SHP77 treated with DMSO at 0.1 percent for 48 hours (cell line): Measurements from ENCODE around the gene ZCCHC7.
"Not testable (repeated sequence)": the region's sequence is repeated elsewhere in the genome, so short reads cannot be mapped to it uniquely, and the experiment has no call there.

Source experiments
- DNase-seq: peaks from one replicate; lab custom pipeline; 2025; lab: John Stamatoyannopoulos, UW

The ZCCHC7 gene

DNA sequence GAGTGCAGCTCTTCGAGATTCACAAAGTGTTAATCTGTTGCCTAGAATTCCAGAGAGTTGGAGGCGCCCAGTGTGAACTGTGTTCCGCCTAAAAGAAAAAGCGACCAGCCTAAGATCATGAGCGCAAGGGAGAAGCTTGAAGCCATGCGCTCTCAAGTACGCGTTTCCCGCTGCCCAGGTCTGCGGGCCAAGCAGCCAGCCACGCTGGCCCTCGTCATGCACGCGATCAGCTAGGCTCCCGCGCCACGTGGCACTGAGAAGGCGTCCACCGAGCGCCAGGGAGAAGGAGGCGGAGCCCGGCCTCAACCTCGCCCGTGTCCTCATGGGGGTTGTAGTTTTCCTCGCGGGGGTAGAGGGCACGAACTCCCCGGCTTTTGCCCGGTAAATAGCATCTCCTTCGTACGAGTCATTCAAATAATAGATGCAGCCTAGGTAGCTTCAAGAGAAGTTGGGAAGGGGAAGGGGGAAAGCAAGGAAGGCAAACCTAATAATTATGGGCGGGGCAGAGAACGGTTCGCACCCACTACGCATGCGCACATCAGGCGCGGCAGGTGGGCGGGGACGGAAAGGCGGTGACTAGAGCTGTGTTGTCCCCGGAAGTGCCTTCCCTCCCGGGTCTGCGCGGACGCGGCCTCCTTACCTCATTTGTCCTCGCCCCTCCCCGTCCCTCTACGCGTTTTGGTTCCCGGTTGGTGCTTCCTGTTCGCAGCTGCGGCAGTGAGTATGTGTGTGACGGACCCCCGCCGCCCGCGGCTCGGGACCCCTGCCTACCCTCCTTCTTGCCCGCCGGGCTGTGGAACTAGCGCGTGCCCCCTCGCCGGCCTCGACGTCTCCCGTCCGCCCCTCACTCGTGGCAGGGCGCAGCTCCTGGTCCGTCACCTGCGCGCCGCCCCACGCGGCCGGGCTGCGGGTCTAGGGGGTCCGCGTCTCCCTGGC, at the start of gene ZCCHC7:
TSS of gene ZCCHC7 (plus strand) at position 668 of the 936 bp plus-strand sequence.
- peak; percentile 57 for DNase-seq

DNA sequence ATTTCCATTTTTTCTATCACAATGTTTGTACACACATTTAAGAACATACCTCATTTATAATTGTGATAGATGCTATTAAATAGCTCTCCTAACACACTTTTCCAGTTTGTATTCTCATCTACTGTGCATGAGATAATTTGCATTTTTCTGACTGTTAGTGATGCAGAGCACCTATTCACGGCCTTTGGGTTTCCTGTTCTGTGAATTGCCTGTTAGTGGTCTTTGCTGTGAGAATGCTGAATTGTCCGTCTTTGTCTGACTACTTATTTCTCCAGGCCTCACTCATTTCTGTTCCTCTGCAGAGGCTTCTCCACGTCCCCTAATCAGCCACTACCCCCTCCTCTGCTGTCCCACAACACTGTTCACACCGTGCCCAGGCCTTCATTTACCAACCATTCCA, 45.6 kb upstream of the ZCCHC7 start:
- not testable (repeated sequence) for DNase-seq

DNA sequence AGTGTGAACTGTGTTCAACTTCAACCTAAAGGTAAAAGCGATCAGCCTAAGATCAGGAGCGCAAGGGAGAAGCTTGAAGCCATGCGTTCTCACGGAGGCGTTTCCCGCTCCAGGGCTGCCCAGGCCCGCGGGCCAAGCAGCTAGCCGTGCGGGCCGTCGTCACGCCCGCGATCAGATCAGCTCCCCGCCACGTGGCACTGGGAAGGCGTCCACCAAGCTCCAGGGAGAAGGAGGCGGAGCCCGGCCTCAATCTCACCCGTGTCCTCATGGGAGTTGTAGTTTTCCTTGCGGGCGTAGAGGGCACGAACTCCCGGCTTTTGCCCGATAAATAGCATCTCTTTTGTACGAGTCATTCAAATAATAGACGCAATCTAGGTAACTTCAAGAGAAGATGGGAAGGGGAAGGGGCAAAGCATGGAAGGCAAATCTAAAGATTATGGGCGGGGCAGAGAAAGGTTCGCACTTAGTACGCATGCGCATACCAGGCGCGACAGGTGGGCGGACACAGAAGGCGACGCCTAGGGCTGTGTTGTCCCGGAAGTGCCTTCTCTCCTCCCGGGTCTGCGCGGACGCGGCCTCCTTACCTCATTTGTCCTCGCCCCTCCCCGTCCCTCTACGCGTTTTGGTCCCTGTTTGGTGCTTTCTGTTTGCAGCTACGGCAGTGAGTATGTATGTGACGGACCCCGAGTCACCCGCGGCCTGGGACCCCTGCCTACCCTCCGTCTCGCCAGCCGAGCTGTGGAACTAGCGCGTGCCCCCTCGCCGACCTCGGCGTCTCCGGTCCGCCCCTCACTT, 40.8 kb upstream of the ZCCHC7 start:
- peak; percentile 72 for DNase-seq

DNA sequence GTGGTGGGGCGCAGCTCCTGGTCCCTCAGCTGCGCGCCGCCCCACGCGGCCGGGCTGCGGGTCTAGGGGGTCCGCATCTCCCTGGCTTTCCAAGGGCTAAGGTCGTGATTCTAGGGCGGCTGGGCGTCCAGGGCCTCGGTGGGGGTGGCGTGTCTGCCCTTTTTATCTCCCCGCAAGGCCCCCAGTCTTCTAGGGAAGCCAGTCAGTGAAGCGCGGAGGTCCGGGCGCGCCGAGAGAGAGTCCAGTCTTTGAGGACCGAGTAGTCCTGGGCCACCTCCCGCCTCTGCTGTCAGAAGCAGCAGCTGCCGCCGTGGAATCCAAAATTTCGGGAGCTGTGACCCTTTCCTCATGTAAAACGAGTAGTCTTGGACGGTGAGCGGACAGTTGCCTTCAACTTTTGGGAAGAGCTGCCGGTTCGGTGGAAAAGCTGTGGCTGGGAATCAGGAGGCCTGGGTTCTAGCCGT, 40.2 kb upstream of the ZCCHC7 start:
- not testable (repeated sequence) for DNase-seq

DNA sequence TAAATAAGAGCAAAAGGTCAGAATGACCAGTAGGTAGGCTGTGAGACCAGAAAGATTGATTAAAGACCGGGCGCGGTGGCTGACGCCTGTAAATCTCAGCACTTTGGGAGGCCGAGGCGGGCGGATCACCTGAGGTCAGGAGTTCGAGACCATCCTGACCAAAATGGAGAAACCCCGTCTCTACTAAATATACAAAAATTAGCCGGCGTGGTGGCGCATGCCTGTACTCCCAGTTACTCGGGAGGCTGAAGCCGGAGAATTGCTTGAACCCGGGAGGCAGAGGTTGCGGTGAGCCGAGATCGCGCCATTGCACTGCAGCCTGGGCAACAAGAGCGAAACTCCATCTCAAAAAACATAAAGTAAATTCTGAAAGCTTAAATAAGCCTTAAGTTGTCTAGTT, 38.9 kb upstream of the ZCCHC7 start:
- DNase-seq, result not testable (repeated sequence)

DNA sequence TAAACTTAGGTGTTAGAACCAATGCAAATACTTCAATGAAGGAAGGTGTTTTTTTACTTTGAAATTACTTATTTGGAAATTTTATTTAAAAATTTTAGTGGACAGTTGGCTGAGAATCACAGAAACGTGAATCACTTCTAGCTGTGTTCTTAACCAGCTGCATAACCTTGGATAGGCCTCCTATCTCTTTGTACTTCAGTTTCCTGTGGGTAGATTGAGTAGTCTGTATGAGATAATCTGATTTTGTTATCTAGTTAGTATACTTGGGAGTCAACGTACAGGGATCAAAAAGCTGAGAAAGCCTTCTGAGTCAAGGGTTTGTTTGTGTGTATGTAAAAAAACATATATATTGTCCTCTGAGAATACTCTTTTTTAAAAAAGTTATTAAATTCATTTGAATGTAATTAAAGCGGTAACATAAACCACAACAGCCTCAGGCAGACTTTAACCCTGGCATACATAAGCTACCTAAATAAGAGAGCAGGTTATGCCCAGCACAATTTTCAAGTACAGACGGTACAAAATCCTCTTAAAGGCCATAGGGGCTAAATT, 38.1 kb upstream of the ZCCHC7 start:
- DNase-seq, result no peak

DNA sequence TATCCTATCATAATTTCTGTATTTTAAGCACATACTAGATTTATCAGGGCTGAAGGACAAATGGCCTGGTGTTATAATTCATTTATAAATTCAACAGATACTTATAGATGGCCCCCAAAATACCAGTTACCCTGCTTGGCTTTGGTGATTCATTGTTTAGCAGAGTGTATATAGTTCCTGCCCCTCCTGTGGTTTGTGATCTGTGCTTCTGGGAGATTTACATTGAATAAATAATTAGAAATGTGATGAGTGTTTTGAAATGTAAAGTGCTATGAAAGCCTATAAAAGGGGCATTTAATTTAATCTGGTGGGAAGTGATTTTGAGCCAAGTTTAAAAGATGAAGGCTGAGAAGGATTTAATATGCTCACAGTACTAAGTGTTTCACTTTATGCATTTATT, 36.7 kb upstream of the ZCCHC7 start:
- no peak for DNase-seq

DNA sequence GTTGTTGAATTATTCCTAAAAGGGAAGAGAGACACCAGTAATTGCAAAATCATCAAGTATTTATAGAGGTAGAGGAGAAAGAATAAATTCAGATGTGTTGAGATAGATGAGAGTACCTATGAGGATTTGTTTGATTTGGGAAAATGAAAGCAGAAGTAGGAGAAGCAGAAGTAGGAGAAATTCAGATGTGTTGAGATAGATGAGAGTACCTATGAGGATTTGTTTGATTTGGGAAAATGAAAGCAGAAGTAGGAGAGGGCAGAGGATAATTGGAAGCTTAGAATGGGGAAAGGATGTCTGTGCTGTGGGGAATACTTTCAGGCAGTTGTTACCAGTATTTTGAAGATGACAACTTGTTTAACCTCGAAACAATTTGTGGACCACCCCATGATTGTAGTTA, 35.1 kb upstream of the ZCCHC7 start:
- DNase-seq, result no peak

DNA sequence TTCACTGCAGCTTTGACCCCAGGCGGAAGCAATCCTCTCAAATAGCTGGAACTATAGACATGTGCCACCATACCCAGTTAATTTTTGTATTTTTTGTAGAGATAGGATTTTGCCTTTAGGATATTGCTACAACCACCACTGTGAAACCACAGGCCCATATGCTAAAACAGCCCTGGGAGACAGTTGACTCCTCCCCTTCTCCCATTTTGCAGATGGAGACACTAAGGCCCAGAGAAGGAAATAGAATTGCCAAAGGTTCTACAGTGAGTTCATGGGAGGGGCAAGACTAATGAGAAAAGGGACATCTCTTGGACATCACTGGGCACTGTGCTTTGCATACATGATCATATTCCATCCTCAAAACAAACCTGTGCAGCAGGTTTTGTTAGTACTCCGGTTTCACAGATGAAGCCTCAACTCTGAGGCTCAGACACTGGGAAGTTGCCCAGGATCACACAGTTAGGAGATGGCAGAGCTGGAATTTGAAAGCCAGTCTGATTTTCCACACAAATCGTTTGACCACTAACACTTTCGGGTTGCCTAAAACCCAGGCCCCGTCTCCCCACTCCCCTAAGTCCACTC, 27.6 kb upstream of the ZCCHC7 start:
- not testable (repeated sequence) for DNase-seq

DNA sequence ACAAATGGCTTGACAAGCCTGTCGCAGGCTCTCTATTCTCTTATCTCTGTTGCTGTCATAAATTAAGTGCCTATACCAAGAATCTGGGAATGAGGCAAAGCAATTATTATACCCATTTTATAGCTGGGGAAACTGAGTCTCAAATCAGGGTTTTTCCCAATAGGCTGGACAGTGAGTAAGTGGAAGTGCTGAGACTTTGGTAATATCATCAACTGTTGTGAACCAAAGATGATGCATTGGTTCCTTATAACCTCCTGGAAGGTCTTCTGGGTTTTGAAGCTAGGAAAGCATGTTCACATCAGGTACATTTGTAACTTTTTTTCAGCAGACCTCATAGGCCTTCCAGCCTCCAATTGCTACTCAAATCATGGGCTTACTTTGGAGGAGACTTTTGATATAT, 25.6 kb upstream of the ZCCHC7 start:
- no peak for DNase-seq

DNA sequence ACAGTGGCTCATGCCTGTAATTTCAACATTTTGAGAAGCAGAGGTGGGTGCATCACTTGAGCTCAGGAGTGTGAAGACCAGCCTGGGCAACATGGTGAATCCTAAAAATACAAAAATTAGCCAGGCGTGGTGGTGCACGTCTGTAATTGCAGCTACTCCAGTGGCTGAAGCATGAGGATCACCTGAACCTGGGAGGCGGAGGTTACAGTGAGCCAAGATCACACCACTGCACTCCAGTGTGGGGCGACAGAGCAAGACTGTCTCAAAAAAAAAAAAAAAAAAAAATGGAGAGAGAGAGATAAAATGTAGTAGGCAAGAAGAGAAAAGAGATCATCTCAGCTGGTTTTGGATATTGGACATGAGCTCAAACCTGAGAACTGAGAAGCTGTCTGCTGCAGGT, 23.7 kb upstream of the ZCCHC7 start:
- DNase-seq, result no peak

DNA sequence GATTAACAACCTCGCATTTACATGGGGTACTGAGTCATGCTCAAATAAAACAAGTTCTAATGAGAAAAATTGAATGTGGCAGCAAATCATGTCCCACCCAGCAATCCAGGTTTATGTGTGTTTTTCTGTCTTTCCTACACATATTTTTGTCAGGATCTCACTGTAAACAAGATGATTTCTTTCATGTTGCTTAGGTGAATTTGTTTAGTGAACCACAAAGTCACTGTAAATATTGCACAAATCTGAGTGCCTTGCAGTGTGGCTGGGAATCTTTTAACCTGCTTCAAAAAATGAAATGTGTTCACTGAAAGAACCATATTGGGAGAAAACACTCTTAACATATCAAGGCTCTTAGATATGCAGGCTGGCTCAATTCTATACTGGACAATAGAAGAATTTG, 23.1 kb upstream of the ZCCHC7 start:
- DNase-seq, result no peak

DNA sequence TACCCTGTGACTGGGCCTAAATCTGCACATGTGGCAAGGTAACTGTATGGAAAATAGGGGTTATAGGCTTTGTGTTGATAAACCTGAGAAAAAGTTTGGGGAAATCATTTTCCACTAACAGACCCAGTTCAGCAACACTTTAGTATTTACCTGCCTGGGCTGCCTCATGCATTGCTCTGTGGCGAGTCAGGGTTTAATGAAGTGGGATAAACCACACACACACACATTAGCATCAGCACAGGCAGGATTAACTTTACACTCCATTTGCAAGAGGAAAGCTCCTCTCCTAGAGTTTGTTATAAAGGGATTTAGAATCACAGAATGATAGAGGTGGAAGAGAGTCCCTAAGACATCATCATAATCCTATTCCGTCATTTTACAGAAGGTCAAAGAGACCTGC, 20.0 kb upstream of the ZCCHC7 start:
- DNase-seq, result no peak

DNA sequence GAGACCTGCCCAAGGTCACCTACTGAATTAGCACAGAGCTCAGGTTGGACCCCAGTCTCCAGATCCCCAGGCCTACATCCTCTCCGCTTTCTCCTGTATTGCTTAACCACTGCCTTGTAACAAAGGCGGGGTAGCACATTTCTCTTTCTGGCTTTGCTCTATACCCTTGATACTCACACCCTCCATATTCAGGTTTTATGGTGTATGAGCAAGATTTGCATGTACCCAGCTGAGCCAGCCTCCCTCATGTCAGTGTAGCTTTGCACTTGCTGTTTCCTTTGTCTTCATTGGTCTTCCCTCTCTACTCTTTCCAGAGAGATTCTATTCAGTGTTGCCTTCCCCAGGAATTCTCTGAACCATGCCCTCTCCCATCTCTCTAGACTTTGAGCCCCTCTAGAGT, 19.6 kb upstream of the ZCCHC7 start:
- DNase-seq, result no peak

DNA sequence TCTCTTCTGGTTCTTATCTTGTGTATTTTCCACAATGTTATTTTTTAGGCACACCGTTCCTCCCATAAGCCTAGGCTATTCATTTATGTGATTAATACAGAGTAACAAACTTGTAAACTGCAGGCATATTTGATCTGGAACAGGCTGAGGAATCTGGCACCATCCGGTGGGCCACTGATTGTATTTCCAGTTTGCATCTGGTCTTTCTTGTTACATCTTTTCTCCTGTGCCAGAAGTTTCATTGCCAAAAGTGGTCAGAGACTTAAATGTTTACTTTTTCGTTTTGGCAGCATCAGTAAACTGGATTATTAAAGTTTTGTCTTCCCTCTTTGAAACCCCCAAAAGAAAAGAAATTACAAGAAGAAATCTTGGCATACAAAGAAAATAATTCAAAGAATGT, 17.9 kb upstream of the ZCCHC7 start:
- no peak for DNase-seq

DNA sequence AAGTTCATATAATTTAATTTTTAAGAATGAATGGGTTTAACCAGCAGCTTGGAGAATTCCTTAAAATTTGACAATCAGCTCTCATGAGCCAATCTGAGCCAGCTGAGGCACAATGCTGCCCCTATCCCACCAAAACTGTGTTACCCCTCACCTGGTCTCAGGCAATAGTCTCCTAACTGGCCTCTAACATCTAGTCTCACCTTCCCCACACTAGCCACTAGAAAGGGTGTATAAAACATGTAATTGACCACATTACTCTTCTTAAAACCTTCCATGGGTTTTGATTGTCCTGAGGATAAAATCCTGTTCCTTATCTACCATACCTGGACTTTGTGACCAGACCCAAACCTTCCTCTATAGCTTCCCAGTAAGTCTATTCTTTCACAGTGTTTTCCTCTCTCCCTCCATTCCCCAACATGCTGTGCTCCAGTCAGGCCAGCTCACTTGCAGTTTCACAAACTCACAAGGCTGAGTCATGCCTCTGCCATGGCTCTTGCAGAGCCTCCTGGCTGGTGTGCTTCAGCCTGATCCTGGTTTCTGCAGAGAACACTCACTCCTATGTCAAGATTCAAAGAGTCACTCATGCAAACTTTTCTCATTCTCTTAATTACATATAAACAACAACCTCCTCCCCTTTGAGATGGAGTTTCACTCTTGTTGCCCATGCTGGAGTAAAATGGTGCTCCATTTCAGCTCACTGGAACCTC, 16.0 kb upstream of the ZCCHC7 start:
- DNase-seq, result no peak

DNA sequence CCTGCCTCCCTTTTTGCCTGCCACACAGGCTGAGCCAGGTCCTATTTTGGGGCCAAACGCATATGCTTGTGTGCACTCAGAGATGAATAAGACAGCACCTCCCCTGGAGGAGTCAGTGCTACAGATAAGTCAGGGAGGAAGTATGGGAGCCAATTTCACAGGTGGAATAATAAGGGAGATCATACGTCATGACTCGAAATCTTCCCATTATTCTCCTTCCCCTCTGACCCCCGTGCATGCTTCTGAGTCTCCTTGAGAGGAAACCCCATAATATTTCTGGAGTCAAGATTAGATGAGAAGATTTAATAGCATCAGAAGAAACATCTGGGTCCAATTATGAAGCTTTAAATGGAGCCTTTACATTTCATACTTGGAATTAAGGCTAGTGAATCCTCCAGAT, 15.1 kb upstream of the ZCCHC7 start:
- no peak for DNase-seq

DNA sequence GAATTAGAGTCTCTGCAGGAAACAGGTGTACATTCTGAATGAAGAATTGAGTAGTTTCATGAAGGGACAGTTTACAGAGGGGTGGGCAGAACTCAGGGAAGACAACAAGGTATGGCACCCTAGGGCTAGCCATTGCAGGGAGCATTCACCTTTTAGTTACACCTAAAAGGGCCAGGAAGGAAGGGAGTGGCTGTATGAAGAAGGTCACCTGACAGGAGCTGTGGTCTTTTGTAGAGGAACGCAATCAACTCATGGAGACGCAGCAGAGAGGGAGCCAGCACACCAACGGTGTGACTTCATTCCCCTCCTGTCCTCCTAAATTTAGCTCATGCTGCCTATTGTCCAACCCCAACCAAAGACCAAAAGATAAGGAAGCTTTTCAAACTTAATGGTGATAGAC, 12.7 kb upstream of the ZCCHC7 start:
- DNase-seq, result no peak

DNA sequence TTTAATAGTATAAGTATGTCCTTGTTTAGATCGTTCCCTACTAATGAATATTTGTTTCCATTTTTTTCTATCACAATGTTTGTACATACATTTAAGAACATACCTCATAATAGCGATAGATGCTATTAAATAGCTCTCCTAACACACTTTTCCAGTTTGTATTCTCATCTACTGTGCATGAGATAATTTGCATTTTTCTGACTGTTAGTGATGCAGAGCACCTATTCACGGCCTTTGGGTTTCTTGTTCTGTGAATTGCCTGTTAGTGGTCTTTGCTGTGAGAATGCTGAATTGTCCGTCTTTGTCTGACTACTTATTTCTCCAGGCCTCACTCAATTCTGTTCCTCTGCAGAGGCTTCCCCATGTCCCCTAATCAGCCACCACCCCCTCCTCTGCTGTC, 5.9 kb upstream of the ZCCHC7 start:
- not testable (repeated sequence) for DNase-seq

DNA sequence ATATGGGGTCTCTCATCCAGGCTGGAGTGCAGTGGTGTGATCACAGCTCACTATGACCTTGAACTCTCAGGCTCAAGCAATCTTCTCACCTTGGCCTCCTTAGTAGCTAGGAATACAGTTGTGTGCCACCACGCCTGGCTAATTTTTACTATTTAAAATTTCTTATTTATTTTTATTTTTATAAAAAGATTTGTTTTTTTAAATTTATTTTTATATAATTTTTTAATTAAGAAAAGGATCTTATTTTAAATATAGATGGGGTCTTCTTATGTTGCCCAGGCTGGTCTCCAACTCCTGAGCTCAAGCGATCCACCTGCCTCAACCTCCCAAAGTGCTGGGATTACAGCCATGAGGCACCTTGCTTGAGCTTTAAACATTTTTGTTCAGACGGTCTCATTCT, 2.4 kb upstream of the ZCCHC7 start:
- DNase-seq, result no peak

DNA sequence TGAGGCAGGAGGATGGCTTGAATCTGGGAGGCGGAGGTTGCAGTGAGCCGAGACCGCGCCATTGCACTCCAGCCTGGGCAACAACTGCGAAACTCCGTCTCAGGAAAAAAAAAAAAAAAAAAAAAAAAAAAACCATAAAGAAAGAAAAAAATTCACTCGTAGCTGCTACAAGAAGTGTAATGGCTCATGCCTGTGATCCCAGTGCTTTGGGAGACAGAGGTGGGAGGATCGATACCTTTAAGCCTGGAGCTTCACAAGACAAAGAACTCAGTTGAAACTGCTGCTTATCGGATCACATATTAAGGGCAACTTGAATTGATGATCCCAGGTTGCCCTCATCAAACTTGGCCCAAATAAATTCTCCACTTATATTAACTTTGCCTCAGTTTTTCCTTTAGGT, 1.0 kb upstream of the ZCCHC7 start:
- no peak for DNase-seq

DNA sequence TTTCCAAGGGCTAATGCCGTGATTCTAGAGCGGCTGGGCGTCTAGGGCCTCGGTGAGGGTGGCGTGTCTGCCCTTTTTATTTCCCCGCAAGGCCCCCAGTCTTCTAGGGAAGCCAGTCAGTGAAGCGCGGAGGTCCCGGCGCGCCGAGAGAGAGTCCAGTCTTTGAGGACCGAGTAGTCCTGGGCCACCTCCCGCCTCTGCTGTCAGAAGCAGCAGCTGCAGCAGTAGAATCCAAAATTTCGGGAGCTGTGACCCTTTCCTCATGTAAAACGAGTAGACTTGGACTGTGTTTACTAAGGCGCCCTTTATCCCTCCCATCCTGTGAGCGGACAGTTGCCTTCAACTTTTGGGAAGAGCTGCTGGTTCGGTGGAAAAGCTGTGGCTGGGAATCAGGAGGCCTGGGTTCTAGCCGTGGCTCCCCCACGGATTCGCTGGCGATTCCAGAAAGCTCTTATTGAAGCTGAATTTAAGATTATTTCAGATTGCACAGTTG, 515 bp downstream of the ZCCHC7 start:
- not testable (repeated sequence) for DNase-seq
